NCI-H1694 treated with DMSO at 0.1 percent for 48 hours (cell line): ENCODE data around the gene LYG2.
"Not testable (repeated sequence)": the region's sequence is repeated elsewhere in the genome, so short reads cannot be mapped to it uniquely, and the experiment has no call there.

Experiments
- DNase-seq: peaks from one replicate; lab custom pipeline; 2025; lab: John Stamatoyannopoulos, UW

The LYG2 gene

DNA sequence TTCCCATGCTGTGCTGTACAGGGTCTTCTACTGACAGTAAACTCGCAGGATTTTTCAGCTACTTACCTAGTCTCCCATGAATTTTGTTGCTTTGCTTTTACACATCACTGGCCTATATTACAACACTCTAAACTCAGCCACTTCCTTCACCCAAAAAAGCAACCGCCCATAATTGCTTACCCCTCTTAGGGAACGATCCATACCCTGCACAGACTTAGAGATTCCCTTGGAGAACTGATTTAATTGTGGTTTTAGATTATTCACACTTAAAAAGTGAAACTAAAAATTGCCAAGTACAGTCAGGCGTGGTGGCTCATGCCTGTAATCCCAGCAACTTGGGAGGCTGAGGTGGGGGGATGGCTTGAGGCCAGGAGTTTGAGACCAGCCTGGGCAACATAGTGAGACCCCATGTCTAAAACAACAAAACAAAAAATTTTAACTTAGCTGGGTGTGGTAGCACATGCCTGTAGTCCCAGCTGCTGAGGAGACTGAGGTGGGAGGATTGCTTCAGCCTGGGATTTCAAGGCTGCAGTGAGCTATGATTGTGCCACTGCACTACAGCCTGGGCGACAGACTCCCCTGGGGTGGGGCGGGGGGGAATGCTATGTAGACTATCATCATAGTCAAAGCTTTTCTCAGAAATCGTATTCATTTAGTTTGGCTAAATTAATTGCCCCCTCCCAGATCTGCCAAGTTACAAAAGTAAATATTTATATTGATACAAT is 55.2 kb downstream of the LYG2 start:
- DNase-seq = no peak

DNA sequence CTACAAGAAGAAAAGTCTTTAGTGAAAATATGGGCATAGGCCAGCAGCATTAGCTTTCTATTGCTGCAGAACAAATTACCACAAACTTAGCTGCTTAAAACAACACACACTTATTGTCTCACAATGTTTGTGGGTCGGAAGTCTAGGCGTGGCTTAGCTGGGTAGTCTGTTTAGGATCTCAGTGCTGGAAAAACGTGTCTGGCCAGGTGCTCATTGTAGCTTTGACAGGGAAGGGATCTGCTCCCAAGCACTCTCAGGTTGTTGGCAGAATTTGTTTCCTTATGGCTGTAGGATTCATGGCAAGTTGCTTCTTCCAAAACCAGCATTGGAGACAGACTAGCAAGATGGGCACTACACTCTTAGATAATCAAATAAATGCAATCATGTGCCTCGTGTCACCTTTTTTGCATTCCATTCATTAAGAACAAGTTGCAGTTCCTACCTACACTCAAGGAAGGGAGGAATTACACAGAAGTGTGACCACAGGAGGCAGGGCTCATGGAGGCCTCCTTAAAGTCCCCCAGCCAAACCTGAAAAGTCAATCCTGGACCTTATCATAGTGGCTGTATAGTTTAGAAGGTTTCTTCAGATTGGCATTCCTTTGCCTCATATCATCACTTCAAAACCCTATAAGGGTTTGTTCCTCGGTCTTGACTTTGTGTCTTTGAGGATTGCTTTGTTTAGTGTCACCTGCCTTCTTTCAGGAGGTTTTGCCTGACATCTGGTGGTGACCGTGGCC is 57.2 kb downstream of the LYG2 start:
- no peak for DNase-seq

DNA sequence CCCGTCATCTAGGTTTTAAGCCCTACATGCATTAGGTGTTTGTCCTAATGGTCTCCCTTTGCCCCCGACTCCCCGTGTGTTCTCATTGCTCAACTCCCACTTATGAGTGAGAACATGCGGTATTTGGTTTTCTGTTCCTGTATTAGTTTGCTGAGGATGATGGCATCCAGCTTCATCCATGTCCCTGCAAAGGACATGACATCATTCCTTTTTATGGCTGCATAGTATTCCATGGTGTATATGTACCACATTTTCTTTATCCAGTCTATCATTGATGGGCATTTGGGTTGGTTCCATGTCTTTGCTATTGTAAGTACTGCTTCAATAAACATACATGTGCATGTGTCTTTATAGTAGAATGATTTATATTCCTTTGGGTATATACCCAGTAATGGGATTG is 63.1 kb downstream of the LYG2 start:
- not testable (repeated sequence) for DNase-seq
